ENCODE measurements around the gene GPR37L1.

The GPR37L1 gene

DNA sequence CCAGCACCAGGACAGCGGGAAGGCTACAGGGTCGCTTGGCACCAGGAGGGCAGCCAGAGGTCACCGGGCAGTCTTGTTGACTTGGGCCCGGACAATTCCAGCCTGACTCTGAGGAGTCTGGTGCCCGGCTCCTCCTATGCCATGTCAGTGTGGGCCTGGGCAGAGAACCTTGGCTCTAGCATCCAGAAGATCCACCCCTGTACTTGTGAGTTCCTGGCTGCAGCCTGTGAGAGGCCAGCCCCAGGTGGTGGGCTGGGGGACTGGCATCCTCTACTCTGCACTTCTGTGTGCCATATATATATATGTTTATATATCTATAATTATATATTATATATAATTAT lies 49.3 kb downstream of the GPR37L1 start:
- TF ChIP-seq CEBPB (IDR thresholded peaks at IDR 0.05) (no peak), EGR1 (IDR thresholded peaks at IDR 0.05) (no peak), TAF1 (IDR thresholded peaks at IDR 0.05; ENCODE audit: low read depth) (no peak), TCF12 (IDR thresholded peaks at IDR 0.05; ENCODE audit: low read depth) (no peak), NFIC (IDR thresholded peaks at IDR 0.05) (no peak), TEAD4 (IDR thresholded peaks at IDR 0.05) (no peak), FOXM1 (IDR thresholded peaks at IDR 0.05; ENCODE audit: borderline replicate concordance, low read depth) (no peak), MAX (IDR thresholded peaks at IDR 0.05) (no peak), USF1 (IDR thresholded peaks at IDR 0.05) (no peak), EP300 (IDR thresholded peaks at IDR 0.05; ENCODE audit: borderline replicate concordance) (no peak), CREB1 (IDR thresholded peaks at IDR 0.05; ENCODE audit: low read depth) (no peak)
- TF ChIP-seq, protein P1, sequence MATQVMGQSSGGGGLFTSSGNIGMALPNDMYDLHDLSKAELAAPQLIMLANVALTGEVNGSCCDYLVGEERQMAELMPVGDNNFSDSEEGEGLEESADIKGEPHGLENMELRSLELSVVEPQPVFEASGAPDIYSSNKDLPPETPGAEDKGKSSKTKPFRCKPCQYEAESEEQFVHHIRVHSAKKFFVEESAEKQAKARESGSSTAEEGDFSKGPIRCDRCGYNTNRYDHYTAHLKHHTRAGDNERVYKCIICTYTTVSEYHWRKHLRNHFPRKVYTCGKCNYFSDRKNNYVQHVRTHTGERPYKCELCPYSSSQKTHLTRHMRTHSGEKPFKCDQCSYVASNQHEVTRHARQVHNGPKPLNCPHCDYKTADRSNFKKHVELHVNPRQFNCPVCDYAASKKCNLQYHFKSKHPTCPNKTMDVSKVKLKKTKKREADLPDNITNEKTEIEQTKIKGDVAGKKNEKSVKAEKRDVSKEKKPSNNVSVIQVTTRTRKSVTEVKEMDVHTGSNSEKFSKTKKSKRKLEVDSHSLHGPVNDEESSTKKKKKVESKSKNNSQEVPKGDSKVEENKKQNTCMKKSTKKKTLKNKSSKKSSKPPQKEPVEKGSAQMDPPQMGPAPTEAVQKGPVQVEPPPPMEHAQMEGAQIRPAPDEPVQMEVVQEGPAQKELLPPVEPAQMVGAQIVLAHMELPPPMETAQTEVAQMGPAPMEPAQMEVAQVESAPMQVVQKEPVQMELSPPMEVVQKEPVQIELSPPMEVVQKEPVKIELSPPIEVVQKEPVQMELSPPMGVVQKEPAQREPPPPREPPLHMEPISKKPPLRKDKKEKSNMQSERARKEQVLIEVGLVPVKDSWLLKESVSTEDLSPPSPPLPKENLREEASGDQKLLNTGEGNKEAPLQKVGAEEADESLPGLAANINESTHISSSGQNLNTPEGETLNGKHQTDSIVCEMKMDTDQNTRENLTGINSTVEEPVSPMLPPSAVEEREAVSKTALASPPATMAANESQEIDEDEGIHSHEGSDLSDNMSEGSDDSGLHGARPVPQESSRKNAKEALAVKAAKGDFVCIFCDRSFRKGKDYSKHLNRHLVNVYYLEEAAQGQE (IDR thresholded peaks at IDR 0.05; ENCODE audit: low read depth): no peak

- no peak for TF ChIP-seq RAD21 (IDR thresholded peaks at IDR 0.05; ENCODE audit: low read depth)
- no peak for TF ChIP-seq TAF1 (IDR thresholded peaks at IDR 0.05; ENCODE audit: low read depth)
- TF ChIP-seq CEBPB (IDR thresholded peaks at IDR 0.05): no peak
- TF ChIP-seq CREB1 (IDR thresholded peaks at IDR 0.05; ENCODE audit: low read depth): no peak
- TF ChIP-seq, protein P1 (IDR thresholded peaks at IDR 0.05; ENCODE audit: low read depth): no peak
These were observed 51.3 kb downstream of the GPR37L1 start for GRCh38 chr1:202173993-202174392.

- TF ChIP-seq FOXM1 (IDR thresholded peaks at IDR 0.05; ENCODE audit: borderline replicate concordance, low read depth) (no peak), CEBPB (IDR thresholded peaks at IDR 0.05) (no peak), EP300 (IDR thresholded peaks at IDR 0.05; ENCODE audit: borderline replicate concordance) (no peak), TEAD4 (IDR thresholded peaks at IDR 0.05) (no peak), EGR1 (IDR thresholded peaks at IDR 0.05) (no peak), USF1 (IDR thresholded peaks at IDR 0.05) (no peak), ZBTB7A (IDR thresholded peaks at IDR 0.05; ENCODE audit: low read depth) (no peak), TCF12 (IDR thresholded peaks at IDR 0.05; ENCODE audit: low read depth) (no peak), RAD21 (IDR thresholded peaks at IDR 0.05; ENCODE audit: low read depth) (no peak), MAX (IDR thresholded peaks at IDR 0.05) (no peak), NFIC (IDR thresholded peaks at IDR 0.05) (no peak), CREB1 (IDR thresholded peaks at IDR 0.05; ENCODE audit: low read depth) (no peak), YY1 (IDR thresholded peaks at IDR 0.05; ENCODE audit: low read depth) (no peak), TAF1 (IDR thresholded peaks at IDR 0.05; ENCODE audit: low read depth) (no peak)
- TF ChIP-seq, protein P1 (IDR thresholded peaks at IDR 0.05; ENCODE audit: low read depth): no peak
These were observed 54.5 kb downstream of the GPR37L1 start for GRCh38 chr1:202176949-202177927.
